Measurements from ENCODE around the gene POLR3E.

GRCh38 chr16:22272870-22273650 is 24.1 kb upstream of the POLR3E start:
- TF ChIP-seq CTCF (IDR thresholded peaks at IDR 0.05; ENCODE audit: insufficient read depth, low read length, poor library complexity, severe bottlenecking) (no peak), EZH2phosphoT487 (conservative IDR thresholded peaks at IDR 0.05; ENCODE audit: low read length) (no peak)

All from SU-DHL-6 (cell line).